Heart right ventricle (tissue), 16 donors: ENCODE data around the gene TPCN1. TPM values are rescaled to one million over a fixed set of nuclear protein-coding genes. Genes with fewer than 3 reads are reported as not detected.

Experiments used
- ATAC-seq, 8 donors: fragments of 200-7000 bp; cut with Tn5 transposase; one replicate each; pipeline ENCODE4 v1.9.1; 2020; ENCODE audit warnings: mild to moderate bottlenecking in 8 of 8, moderate library complexity in 8 of 8, moderate number of reproducible peaks in 1 of 8
- DNase-seq, 2 donors: peaks; one replicate each; pipeline ENCODE4 v3.0.0-alpha.2; 2020
- H3K27ac ChIP-seq, 10 donors: fragments of 200-600 bp; sonication (generic) in 2 of 10; one replicate each; pipeline versions ENCODE4 v1.5.0 to v1.8.0; 2020 to 2022; ENCODE audit warnings: mild to moderate bottlenecking in 3 of 10
- H3K27me3 ChIP-seq, 7 donors: fragments of 200-600 bp; one replicate each; pipeline ENCODE4 v1.8.0; 2021 to 2022; ENCODE audit warnings: mild to moderate bottlenecking in 2 of 7
- H3K36me3 ChIP-seq, 9 donors: fragments of 200-600 bp; sonication (generic) in 1 of 9; one replicate each; pipeline versions ENCODE4 v1.5.0 to v1.8.0; 2020 to 2022; ENCODE audit warnings: mild to moderate bottlenecking in 2 of 9
- H3K4me1 ChIP-seq, 9 donors: fragments of 200-600 bp; sonication (generic) in 1 of 9; one replicate each; pipeline versions ENCODE4 v1.5.0 to v1.8.0; 2020 to 2022; ENCODE audit warnings: mild to moderate bottlenecking in 4 of 9
- H3K4me3 ChIP-seq, 10 donors: fragments of 200-600 bp; sonication (generic) in 2 of 10; one replicate each; pipeline versions ENCODE4 v1.5.0 to v1.8.0; 2020 to 2022; ENCODE audit warnings: mild to moderate bottlenecking in 7 of 10, moderate library complexity in 2 of 10
- H3K9me3 ChIP-seq, 11 donors: fragments of 200-600 bp in 10 of 11; sonication (generic) in 2 of 11; one replicate each; pipeline versions ENCODE4 v1.5.0 to v1.8.0; 2013 to 2022; ENCODE audit warnings: mild to moderate bottlenecking in 2 of 11, control low read depth in 1 of 11, moderate library complexity in 1 of 11
- CTCF ChIP-seq, 9 donors: fragments of 200-600 bp; sonication (generic) in 2 of 9; IDR thresholded peaks; one replicate each; pipeline versions ENCODE4 v1.5.0 to v1.8.0; 2021 to 2022; ENCODE audit warnings: antibody characterized with exemption in 9 of 9, mild to moderate bottlenecking in 5 of 9, moderate library complexity in 1 of 9
- WGBS, 2 donors: extraction: QIAGEN DNeasy Blood & Tissue Kit; methylation state at CpG; one replicate each; pipeline ENCODE4 v1.1.7; 2013; ENCODE audit warnings: inconsistent platforms in 1 of 2; 5-methylcytosine and 5-hydroxymethylcytosine counted together
- intact Hi-C, 10 donors: fragments of 100-400 bp; cut with DNase I; formaldehyde crosslinking; loops; one replicate each; pipeline versions ENCODE4 v1.11.1 to v1.14.2; 2022
- polyA plus RNA-seq, 2 donors: library from polyadenylated mRNA; stranded (reverse); fragments of 200-250 nt; gene quantifications; one replicate each; pipeline ENCODE4 v1.2.3, GENCODE V29; 2013
- total RNA-seq, 10 donors: library from RNA; stranded (reverse); fragmentation: NEBNext Ultra II Directional in 3 of 10; extraction: Animal tissue kit (Norgen Biotek cat#: 25700) in 3 of 10; gene quantifications; one replicate each; pipeline versions ENCODE4 v1.2.1 to v1.2.4, GENCODE V29; 2021 to 2023
- donor health status: Arrhythmogenic right ventricular cardiomyopathy.
- donor health status: ischemic (EF 13 %, LVEDD 7.1; RV severe dilation, severe dysfunction).
- donor health status: healthy with polysubstance abuse.
- donor health status: DM: no; HTN: yes; CAD: no.
- donor health status: DM: no; HTN: no; CAD: no.
- donor health status: ischemic (EF 25% LVEDD 6.9; RV normal size, moderate dysfunction).
- donor health status: ischemic (EF 25% LVEDD 5.7; RV mildly dilated, moderate dysfunction).
- donor health status: healthy.
- donor health status: DM: yes; HTN: yes; CAD: no.
- donor health status: Ischemic cardiomyopathy.
- donor health status: ischemic (EF 35%, LVEDD 5.7; RV mildly dilated, moderate dysfunction).
- donor health status: nonischemic (EF 11% LVEDD 7.7; RV severe dilation, severe dysfunction).
- donor health status: DM: yes; HTN: yes; CAD: no.
- donor health status: PGD.
- donor health status: ischemic (EF 29% LVEDD 5.4; RV normal size, mild dysfunction).
- donor health status: nonischemic (EF 23%, LVEDD 6.1; RV moderate dilation, normal function).

TPCN1 gene
- total and polyA plus RNA-seq, 12 donors = 16.4 to 163 (median 127) TPM

- DNase-seq = no peak
- Histone ChIP-seq H3K9me3 (no peaks in the 10 kb centered on the region), H3K27me3 (no peaks in the 10 kb centered on the region), H3K36me3 (peaks cover 0 to 99% (median 40%) of the 10 kb centered on the region in 9 donors), H3K4me1 (peaks cover 11 to 42% (median 29%) of the 10 kb centered on the region in 9 donors), H3K27ac (peak overlapping the region in 6 of 10 donors; percentile 6 to 92 (median 69)), H3K4me3 (no peak overlapping the region)
- no peak for TF ChIP-seq CTCF (IDR thresholded peaks at IDR 0.05)
- 92 to 94% methylated on average over 19 of the region's 19 CpGs for WGBS, 2 donors
- peak in 1 of 8 donors; percentile 5 for ATAC-seq
- intact Hi-C loops = no loop called here
Observed at GRCh38 chr12:113268621-113269020, 47.4 kb downstream of the TPCN1 start.

GRCh38 chr12:113269257-113269943 lies 48.1 kb downstream of the TPCN1 start:
- no peak overlapping the region for H3K4me3 ChIP-seq
- peaks cover 11 to 42% (median 29%) of the 10 kb centered on the region in 9 donors for H3K4me1 ChIP-seq
- H3K27me3 ChIP-seq = no peaks in the 10 kb centered on the region
- H3K27ac ChIP-seq = peak overlapping the region in 8 of 10 donors; percentile 12 to 92 (median 69)
- TF ChIP-seq CTCF (IDR thresholded peaks at IDR 0.05) = no peak
- intact Hi-C loops = no loop called here
- DNase-seq (no peak), ATAC-seq (peak in 2 of 8 donors; percentile 3 to 4)
- no peaks in the 10 kb centered on the region for H3K9me3 ChIP-seq
- peaks cover 0 to 99% (median 48%) of the 10 kb centered on the region in 9 donors for H3K36me3 ChIP-seq
- 96 to 97% methylated on average over 12 of the region's 12 CpGs for WGBS, 2 donors

- no peak for DNase-seq
- intact Hi-C loops = loop anchor here in 4 of 10 donors (5.0 to 10.0 kb wide), 3 partner anchors 38 to 73 kb away; no protein-coding TSS in a partner anchor
- H3K36me3 ChIP-seq = peaks cover 0 to 99% (median 54%) of the 10 kb centered on the region in 9 donors
Observed at GRCh38 chr12:113270709-113271009, 49.4 kb downstream of the TPCN1 start.

GRCh38 chr12:113271466-113271852 lies 50.2 kb downstream of the TPCN1 start:
- H3K36me3 ChIP-seq = peaks cover 0 to 99% (median 52%) of the 10 kb centered on the region in 9 donors
- H3K27ac ChIP-seq = peak overlapping the region; percentile 46 to 92 (median 84)
- 62 to 66% methylated on average over 10 of the region's 10 CpGs for WGBS, 2 donors
- peaks cover 11 to 46% (median 40%) of the 10 kb centered on the region in 9 donors for H3K4me1 ChIP-seq
- no peaks in the 10 kb centered on the region for H3K27me3 ChIP-seq
- no peak for TF ChIP-seq CTCF (IDR thresholded peaks at IDR 0.05)
- no peak for ATAC-seq
- H3K4me3 ChIP-seq = peak overlapping the region in 1 of 10 donors; percentile 2
- H3K9me3 ChIP-seq = no peaks in the 10 kb centered on the region
- intact Hi-C loops = loop anchor here in 4 of 10 donors (5.0 to 10.0 kb wide), 3 partner anchors 39 to 74 kb away; no protein-coding TSS in a partner anchor
- no peak for DNase-seq

More at GRCh38 chr12:113270709-113271009, 49.4 kb downstream of the TPCN1 start:
- H3K9me3 ChIP-seq = no peaks in the 10 kb centered on the region
- TF ChIP-seq CTCF (IDR thresholded peaks at IDR 0.05) = no peak
- no peak overlapping the region for H3K4me3 ChIP-seq
- no peaks in the 10 kb centered on the region for H3K27me3 ChIP-seq
- ATAC-seq = no peak
- WGBS, 2 donors = 94 to 95% methylated on average over 11 of the region's 11 CpGs
- peak overlapping the region in 8 of 10 donors; percentile 47 to 92 (median 82) for H3K27ac ChIP-seq
- H3K4me1 ChIP-seq = peaks cover 11 to 46% (median 34%) of the 10 kb centered on the region in 9 donors
